ENCODE results near the gene ANKRD40CL. TPM values are rescaled to one million over a fixed set of nuclear protein-coding genes. Genes with fewer than 3 reads are reported as not detected.
A peak's percentile ranks its signal among the peaks of the same experiment; 100 is the strongest.

Gene ANKRD40CL
- total RNA-seq, 6 experiments from 2014 or later: 0.29 TPM; not detected in 5

DNA sequence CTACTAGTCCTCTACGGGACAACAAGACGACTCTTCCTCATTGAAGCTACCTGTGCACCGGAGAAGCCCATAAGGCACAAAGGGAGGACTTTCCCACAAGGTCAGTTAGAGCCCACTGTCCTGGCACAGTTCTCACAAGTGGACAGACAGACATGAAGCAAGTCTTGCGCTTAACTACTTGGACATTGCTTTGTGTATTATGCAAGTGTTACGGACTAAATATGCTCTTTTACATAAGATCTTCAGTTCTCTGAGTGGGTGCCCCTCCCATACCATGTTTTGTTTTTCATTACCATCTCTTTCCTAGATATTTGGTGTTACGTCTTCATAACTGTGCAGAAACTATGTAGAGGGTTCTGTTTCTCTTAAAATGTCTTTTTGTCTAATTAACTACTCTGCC is 18.1 kb downstream of the ANKRD40CL start:
- no peaks in the 10 kb centered on the region for H3K4me1 ChIP-seq
- WGBS (ENCODE audit: insufficient coverage, low coverage, low lambda C conversion rate, missing lambda C conversion rate): 75% methylated on average over 6 of the region's 6 CpGs
- no peak for TF ChIP-seq POLR2A (IDR thresholded peaks at IDR 0.05)
- TF ChIP-seq, protein P1, sequence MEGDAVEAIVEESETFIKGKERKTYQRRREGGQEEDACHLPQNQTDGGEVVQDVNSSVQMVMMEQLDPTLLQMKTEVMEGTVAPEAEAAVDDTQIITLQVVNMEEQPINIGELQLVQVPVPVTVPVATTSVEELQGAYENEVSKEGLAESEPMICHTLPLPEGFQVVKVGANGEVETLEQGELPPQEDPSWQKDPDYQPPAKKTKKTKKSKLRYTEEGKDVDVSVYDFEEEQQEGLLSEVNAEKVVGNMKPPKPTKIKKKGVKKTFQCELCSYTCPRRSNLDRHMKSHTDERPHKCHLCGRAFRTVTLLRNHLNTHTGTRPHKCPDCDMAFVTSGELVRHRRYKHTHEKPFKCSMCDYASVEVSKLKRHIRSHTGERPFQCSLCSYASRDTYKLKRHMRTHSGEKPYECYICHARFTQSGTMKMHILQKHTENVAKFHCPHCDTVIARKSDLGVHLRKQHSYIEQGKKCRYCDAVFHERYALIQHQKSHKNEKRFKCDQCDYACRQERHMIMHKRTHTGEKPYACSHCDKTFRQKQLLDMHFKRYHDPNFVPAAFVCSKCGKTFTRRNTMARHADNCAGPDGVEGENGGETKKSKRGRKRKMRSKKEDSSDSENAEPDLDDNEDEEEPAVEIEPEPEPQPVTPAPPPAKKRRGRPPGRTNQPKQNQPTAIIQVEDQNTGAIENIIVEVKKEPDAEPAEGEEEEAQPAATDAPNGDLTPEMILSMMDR (IDR thresholded peaks at IDR 0.05): no peak
- H3K9me3 ChIP-seq: no peaks in the 10 kb centered on the region
- H3K27ac ChIP-seq: no peak overlapping the region
- H3K4me3 ChIP-seq: no peak overlapping the region
- ATAC-seq (peak in 1 of 4 donors; percentile 28), DNase-seq (no peak)
- H3K36me3 ChIP-seq: peaks cover 5 to 94% (median 57%) of the 10 kb centered on the region in 4 donors
- H3K27me3 ChIP-seq: no peaks in the 10 kb centered on the region
- intact Hi-C loops (cut with DNase I): no loop called here

DNA sequence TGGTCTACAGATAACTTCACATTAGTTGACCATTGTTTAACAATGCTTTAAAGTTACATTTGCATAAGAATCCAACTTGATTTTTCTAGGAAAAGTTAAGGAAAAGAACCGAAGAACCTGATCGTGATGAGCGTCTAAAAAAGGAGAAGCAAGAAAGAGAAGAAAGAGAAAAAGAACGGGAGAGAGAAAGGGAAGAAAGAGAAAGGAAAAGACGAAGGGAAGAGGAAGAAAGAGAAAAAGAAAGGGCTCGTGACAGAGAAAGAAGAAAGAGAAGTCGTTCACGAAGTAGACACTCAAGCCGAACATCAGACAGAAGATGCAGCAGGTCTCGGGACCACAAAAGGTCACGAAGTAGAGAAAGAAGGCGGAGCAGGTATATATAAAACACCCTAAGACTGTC is 21.7 kb downstream of the ANKRD40CL start:
- DNase-seq (no peak), ATAC-seq (no peak)
- H3K36me3 ChIP-seq: peaks cover 13 to 94% (median 55%) of the 10 kb centered on the region in 4 donors
- no peaks in the 10 kb centered on the region for H3K9me3 ChIP-seq
- no peaks in the 10 kb centered on the region for H3K27me3 ChIP-seq
- no peak for TF ChIP-seq POLR2A (IDR thresholded peaks at IDR 0.05)
- TF ChIP-seq, protein P1 (IDR thresholded peaks at IDR 0.05): no peak
- H3K27ac ChIP-seq: no peak overlapping the region
- no peaks in the 10 kb centered on the region for H3K4me1 ChIP-seq
- intact Hi-C loops (cut with DNase I): no loop called here
- no peak overlapping the region for H3K4me3 ChIP-seq
- 89% methylated on average over 12 of the region's 12 CpGs for WGBS (ENCODE audit: insufficient coverage, low coverage, low lambda C conversion rate, missing lambda C conversion rate)

GRCh38 chr17:50739098-50739497 is 28.2 kb downstream of the ANKRD40CL start:
- ATAC-seq (no peak), DNase-seq (no peak)
- Histone ChIP-seq H3K4me1 (no peaks in the 10 kb centered on the region), H3K36me3 (peaks cover 8 to 55% (median 31%) of the 10 kb centered on the region in 4 donors), H3K27ac (no peak overlapping the region), H3K4me3 (no peak overlapping the region), H3K27me3 (no peaks in the 10 kb centered on the region), H3K9me3 (no peaks in the 10 kb centered on the region)
- 0% methylated on average over 2 of the region's 2 CpGs for WGBS (ENCODE audit: insufficient coverage, low coverage, low lambda C conversion rate, missing lambda C conversion rate)
- intact Hi-C loops (cut with DNase I): no loop called here
- TF ChIP-seq POLR2A (IDR thresholded peaks at IDR 0.05): no peak
- TF ChIP-seq, protein P1 (IDR thresholded peaks at IDR 0.05): no peak

- H3K36me3 ChIP-seq: peaks cover 0 to 38% (median 21%) of the 10 kb centered on the region in 4 donors
- DNase-seq (no peak), ATAC-seq (no peak)
- TF ChIP-seq, protein P1 (IDR thresholded peaks at IDR 0.05): no peak
- no peak for TF ChIP-seq POLR2A (IDR thresholded peaks at IDR 0.05)
- H3K4me3 ChIP-seq: no peak overlapping the region
- no peak overlapping the region for H3K27ac ChIP-seq
- peaks cover 0 to under 1% (median 0%) of the 10 kb centered on the region in 4 donors for H3K4me1 ChIP-seq
- no peaks in the 10 kb centered on the region for H3K9me3 ChIP-seq
- H3K27me3 ChIP-seq: no peaks in the 10 kb centered on the region
- 83% methylated on average over 2 of the region's 2 CpGs for WGBS (ENCODE audit: insufficient coverage, low coverage, low lambda C conversion rate, missing lambda C conversion rate)
- intact Hi-C loops (cut with DNase I): no loop called here
These were observed 30.1 kb downstream of the ANKRD40CL start for GRCh38 chr17:50737118-50737698.
